ENCODE measurements around the gene ITSN1.

ITSN1 gene

DNA sequence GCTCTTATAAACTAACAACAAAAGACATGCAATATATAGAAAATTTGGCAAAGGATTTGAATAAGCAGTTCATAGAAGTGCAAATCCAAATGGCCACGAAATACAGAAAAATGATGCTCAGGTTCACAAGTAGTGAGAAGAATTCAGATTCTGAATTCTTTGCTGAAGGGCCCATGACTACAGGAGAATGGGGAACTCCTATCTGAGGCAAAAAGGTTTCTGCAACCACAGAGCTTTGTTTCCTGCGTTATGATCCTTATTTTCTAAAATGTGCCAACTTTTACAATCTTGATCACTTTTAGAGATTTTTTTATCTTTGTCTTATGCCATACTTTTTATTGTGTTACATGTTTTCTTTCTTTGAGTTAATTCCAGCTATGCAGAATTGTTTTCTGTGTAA, 91.3 kb downstream of the ITSN1 start:
- DNase-seq = peak; percentile 41 to 45

DNA sequence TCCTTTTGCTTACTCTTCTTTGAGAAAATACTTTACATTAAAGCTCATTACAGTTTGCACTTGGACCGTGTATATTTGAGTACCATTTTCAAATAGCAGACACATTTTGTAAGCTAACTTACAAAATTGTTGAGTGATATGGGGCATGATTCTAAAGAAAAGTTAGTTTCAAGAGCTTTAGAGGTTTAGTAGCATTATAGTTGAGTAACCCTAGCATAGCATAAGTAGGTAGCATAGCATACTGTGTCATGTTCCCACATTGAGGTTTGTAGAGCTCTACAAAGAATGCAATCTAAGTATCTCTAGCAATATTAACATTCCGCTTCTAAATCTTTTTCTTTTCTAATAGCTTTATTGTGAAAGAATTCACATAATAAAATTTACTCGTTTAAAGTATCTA, 92.0 kb downstream of the ITSN1 start:
- DNase-seq = no peak

DNA sequence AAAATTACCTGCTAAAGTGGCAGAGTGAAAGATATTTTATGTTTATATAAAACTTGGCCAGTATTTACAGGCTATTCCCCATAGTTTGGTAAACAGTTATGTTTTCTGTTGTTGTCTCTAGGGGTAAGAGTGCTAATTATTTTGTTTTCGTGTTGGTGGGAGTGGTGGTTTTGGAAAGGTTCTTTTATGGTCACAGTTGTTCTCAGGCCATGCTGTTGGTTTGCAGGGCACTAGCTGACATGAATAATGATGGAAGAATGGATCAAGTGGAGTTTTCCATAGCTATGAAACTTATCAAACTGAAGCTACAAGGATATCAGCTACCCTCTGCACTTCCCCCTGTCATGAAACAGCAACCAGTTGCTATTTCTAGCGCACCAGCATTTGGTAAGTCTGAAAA, 92.5 kb downstream of the ITSN1 start:
- DNase-seq = no peak

DNA sequence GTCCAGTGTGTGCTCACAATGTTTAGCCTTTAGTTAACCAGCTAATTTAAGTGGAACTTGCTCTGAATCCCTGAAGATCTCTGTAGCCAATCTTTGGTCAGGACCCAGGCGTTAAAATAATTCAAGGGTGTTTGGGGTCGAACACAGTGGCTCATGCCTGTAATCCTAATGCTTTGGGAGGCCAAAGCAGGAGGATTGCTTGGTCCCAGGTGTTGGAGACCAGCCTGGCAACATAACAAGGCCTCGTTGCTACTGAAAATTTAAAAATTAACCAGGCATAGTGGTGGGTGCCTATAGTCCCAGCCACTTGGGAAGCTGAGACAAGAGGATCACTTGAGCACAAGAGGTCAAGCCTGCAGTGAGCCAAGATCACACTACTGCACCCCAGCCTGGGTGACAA, 94.3 kb downstream of the ITSN1 start:
- DNase-seq = no peak

DNA sequence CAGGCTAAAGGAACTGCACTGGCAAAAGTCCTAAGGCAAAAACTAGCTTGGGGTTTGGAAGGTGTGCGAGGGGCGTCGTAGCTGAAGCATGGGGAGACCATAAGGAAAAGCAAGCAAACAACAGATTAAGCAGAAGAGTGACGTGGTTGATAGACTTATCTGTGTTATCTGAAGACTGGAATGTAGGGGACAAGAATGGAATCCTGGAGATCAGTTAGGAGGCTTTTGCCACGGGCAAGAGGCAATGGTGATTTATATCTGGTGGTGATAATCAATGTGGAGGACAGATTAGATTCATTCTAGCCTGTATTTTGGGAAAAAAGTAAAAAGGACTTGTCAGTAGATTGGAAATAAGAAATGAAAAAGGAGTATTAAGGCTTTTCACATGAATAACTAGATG, 97.4 kb downstream of the ITSN1 start:
- no peak for DNase-seq

DNA sequence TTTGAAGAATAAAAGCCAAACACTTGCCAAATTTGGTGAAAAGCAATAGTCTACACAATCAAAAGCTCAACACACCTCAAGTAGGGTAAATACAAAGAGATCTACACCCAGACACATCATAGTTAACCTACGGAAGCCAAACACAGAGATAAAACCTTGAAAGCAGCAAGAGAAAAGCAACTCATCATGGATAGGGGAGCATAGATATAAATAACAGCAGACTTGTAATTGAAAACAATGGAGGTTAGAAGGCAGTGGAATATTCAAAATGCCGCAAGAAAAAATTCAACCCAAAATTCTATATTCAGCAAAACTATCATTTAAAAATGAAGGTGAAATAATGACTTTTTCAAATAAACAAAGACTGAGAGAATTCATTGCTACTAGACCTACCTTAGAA, 105.1 kb downstream of the ITSN1 start:
- DNase-seq = peak in 1 of 2 experiments; percentile 12

DNA sequence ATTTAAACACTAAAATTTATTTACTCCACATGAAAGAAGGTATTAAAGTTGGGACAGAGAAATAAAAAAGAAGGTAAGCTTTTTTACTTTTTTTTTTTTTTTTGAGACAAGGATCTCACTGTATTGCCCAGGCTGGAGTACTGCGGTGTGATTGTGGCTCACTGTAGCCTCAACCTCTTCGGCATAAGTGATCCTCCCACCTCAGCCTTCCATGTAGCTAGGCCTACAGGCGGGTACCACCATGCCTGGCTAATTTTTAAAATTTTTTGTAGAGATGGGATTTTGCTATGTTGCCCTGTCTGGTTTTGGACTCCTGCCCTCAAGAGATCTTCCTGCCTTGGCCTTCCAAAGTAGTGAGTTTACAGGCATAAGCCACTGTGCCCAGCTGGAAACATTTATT, 106.6 kb downstream of the ITSN1 start:
- no peak for DNase-seq

DNA sequence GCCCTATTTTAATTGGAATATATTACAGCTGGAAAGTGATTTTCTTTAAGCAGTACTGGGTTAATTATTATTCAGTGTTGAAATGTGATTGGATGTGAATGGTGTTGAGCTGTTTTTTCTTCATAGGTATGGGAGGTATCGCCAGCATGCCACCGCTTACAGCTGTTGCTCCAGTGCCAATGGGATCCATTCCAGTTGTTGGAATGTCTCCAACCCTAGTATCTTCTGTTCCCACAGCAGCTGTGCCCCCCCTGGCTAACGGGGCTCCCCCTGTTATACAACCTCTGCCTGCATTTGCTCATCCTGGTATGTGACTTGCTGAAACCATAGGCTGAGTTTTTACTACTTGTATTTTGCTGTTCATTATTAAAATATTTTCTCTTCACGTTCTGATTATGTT, 107.7 kb downstream of the ITSN1 start:
- DNase-seq = no peak

DNA sequence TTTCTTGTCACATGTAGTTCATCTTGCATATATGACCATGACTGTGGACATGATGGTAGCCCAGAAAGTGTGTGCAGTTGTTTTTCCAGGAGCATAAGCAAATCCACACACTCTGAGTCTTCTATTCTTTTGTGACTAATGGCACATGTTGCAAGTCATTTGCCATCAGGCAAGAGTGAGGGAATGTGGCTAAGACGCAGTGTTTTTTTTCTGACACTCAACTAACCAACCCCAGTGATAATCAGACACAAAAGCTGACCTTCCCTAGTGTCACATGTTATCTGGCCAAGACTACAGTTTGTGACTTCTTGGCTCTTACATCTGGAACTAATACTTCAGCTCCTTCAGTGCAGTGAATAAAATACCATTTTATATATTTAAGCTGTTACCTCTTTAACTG, 108.8 kb downstream of the ITSN1 start:
- DNase-seq = no peak

DNA sequence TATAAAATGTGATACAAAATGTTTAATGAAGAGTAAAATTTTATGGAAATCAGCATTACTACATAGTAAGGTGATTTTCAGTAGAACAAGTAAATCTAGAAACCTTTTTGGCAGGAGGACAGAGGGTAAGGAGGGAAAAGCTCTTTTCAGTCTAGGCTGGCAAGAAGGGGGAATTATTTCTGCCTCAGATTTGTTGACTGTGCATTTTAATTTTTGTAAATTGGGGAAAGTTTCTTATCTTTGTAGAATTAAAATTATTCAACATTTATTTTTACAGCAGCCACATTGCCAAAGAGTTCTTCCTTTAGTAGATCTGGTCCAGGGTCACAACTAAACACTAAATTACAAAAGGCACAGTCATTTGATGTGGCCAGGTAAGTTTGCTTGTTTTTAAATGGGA, 109.2 kb downstream of the ITSN1 start:
- no peak for DNase-seq

DNA sequence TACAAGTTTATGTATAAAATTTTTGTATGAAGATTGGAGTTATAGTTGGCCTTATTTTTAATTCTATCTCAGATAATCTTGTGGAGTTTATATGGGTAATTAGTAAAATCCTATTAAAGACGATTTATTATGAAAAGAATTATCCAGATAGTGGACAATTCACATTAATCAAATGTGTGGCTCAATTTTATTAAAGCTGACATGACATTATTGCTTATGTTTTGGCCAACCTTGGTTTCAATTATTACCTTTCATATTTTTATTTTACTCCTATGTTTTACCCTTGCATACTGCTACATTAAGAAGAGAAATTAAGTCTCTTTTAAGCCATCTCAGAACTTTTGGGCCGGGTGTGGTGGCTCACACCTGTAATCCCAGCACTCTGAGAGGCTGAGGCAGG, 110.0 kb downstream of the ITSN1 start:
- DNase-seq = no peak

DNA sequence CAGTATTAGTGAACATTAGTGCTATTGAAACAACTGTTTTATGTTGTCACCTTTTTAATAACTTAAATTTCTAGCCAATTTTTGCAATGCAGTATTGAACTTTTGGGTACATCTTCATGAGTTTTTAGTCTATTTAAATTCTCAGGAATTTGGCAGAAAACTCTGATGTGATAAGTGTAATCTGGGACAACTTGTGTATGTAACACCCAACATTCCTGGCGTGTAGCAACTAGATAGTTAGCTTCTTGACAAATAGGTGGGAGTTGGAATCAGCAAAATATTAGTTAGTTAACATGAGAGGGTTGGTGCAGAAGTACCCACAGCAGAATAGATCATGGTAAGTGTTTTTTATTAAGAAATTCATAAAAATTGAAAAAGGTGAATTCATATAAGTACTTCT, 111.6 kb downstream of the ITSN1 start:
- no peak for DNase-seq

DNA sequence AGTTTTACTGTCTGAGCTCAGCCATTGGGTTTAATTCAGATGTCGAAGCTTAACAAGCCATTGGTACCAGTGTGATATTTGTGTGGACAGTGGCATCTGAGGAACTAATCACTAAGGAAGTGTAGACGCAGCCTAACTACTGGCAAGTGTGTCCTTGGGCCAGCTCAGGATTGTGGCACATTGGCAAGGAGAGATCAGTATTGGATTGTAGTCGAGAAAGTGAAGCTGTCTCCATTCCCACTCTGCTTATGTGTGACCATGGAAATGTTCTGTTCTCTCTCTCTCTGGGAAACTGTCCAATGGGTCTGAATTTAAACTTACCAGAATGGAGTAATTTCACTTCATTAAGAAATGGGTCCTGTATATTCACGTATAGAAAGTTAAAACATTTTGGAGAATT, 112.2 kb downstream of the ITSN1 start:
- no peak for DNase-seq

DNA sequence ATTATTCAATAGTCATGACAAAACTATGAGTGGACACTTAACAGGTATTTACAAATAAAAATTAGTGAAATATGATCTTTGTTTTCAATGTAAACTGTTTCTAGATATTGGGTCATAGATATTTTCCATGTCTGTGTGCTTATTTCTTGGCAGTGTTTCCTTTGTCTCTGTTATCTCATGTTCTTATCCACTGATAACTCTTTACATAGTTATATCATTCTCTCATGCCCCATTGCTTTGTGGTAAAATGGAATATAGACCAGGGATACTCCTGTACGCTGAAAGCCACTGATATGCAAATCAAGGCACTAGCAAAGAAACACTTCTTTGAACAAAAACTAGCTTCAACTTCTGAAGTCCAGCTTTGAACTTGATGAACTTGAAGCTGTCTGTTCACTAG, 113.1 kb downstream of the ITSN1 start:
- DNase-seq = no peak

DNA sequence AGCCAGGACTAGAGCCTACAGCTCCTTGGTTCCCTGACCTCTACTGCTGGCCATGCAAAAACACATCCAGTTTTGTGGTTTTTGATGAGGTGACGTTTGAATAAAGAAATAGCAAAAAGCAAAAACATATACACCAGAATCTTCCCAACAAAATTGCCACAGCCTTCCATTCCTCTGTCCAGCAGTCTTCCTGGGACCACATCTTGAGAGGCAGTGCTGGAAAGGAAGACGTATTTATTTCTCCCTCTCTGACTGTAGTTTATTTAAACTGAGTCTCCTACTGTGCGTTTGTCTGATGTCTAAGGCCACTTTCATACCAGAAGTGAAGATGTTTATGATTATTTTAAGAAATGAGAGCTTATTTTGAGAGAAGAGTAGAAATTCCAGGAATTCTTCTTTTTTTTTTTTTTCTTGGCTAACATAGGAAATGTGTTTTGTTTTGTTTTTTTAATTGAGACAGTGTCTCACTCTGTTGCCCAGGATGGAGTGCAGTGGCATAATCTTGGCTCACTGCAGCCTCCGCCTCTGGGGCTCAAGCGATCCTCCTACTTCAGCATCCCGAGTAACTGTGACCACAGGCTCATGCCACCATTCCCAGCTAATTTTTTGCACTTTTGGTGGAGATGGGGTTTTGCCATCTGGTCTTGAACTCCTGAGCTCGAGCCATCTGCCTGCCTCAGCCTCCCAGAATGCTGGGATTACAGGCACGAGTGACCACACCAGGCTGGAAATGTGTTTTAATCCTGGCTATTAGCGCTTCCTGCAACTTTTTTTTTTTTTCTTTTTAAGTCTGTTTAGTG, 118.5 kb downstream of the ITSN1 start:
- DNase-seq = no peak

DNA sequence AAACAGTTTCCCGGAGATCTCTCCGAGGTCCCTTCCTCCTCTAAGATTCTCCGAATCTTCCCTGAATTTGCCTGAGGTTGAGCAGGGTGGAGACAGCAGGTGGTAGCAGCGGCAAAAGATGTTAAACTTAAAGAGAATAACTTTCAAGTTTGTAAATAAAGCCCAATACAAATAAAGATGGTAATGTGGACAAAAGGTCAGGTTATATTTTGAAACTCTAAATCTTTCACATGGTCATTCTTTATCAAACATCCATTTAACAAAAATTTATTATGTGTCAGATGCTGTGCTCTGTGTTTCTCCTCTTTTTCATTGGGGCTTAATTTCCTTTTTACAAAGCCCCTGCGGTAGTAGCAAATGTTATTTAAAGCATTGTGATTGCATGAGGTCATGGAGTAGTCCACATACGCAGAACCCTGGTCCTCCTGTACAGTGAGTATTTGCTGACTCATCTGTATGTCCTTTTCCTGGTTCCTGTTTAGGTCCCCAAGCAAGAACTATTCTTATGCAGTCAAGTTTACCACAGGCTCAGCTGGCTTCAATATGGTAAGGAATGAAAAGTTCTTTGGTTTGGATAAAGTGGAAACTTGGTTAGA, 119.2 kb downstream of the ITSN1 start:
- peak; percentile 47 to 54 for DNase-seq

DNA sequence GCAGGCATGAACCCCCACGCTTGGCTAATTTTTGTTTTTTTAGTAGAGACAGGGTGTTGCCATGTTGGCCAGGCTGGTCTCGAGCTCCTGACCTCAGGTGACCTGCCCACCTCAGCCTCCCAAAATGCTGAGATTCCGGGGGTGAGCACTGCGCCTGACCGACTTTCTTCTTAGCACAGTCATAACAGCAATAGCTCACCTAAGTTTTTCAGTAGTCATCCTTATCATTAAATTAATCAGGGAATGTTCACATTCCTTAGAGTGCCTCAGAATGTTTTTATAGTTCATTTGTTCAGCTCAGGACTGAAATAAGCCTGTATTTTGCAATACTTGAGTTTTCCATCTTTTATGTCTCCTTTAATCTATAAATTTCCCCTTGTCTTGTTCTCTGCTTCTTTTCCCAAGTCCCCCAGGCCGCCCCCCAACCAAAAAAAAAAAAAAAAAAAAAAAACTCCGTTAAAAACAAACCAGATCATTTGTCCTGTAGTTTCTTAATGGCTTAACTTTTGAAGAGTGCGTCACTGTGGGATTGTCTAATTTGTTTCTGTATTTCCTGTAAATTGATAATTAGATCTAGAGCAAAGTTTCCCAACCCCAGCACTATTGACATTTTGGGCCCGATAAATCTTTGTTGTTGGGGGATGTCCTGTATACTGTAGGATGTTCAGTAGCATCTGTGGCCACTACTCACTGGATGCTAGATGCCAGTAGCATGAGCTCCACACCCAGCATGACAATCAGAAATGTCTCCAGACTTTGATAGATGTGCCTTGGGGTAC, 120.7 kb downstream of the ITSN1 start:
- no peak for DNase-seq

DNA sequence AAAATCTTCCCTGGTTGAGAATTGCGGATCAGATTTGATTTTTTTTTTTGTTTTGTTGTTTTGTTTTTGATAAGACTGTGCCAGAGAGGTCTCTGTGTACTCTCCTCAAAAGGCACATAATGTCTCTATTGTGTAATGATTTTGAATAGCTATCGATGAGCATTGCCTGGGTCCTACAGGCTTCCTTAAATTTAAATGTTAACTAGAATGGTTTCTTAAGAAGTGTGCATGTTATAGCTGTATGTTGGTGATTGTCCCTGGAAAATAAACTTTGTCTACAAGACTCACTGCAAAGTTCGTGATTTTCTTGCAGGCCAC, 121.2 kb downstream of the ITSN1 start:
- DNase-seq = no peak

DNA sequence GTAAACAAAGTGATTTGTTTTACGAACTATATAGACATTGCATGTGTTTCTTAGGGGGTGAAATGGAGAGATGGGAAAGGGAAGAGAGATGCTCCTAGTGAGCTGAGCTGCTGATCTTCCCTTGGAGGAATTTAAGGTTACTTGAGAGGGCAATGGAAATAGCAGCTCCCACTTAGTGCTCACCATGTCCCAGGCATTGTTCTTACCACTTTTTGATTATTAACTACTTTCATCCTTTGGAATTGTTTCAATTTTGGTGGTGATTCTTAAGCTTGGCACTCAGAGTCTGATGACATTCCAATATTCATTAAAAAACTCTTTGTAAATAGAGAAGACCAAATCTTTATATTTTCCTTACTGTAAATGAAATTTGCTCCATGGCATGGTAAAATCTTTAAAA, 124.9 kb downstream of the ITSN1 start:
- DNase-seq = no peak

DNA sequence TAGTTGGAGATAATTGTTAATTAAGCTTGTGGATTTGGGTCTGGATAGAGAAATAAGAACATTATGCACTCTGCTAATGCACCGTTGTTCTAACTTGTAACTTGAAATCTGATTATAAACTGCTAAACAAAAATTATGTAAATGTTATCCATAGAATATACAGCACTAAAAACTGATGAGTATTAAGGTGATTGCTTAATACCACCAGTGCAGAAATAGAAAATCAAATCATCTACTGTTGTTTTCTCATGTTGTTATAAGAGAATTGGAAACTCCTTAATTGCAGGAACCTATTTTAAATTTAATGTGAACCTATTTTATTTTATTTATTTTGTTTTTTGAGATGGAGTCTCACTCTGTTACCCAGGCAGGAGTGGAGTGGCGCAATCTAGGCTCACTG, 125.7 kb downstream of the ITSN1 start:
- no peak for DNase-seq

DNA sequence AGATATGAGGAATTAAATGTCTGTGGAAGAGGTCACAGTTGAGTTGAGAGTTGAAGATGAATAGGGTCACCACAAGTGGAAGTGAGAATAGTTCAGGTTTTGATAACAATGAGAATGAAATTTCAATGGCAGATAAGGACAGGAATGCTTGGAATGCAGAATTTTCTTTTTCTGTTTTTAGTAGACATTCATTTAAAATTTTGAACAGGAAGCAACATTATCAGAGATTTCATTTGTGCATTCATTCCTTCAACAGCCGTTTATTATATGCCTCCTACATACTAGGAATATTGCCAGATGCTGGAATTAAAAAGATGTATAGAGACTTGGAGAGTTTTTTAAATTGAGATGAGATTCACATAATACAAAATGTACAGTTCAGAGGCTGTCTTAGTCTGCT, 126.8 kb downstream of the ITSN1 start:
- no peak for DNase-seq

DNA sequence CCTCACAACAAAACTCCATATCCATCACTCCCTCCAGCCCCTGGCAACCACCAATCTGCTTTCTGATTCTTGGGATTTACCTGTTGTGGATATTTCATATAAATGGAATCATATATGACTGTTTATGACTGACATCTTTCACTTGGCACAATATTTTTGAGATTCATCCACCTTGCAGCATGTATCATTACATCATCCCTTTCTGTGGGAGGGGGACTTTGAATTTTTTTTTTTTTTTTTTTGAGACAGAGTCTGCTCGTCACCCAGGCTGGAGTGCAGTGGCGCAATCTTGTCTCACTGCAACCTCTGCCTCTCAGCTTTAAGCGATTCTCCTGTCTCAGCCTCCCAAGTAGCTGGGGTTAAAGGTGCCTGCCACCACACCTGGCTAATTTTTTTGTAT, 128.2 kb downstream of the ITSN1 start:
- no peak for DNase-seq

DNA sequence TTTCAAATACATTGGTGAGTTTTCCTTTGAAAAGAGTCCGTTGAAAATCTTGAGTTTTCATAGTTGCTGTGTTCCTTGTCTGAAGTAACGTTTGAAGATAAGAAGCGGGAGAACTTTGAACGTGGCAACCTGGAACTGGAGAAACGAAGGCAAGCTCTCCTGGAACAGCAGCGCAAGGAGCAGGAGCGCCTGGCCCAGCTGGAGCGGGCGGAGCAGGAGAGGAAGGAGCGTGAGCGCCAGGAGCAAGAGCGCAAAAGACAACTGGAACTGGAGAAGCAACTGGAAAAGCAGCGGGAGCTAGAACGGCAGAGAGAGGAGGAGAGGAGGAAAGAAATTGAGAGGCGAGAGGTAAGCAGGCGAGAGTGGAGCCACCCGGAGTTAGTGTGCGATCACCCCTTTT, 129.7 kb downstream of the ITSN1 start:
- no peak for DNase-seq

DNA sequence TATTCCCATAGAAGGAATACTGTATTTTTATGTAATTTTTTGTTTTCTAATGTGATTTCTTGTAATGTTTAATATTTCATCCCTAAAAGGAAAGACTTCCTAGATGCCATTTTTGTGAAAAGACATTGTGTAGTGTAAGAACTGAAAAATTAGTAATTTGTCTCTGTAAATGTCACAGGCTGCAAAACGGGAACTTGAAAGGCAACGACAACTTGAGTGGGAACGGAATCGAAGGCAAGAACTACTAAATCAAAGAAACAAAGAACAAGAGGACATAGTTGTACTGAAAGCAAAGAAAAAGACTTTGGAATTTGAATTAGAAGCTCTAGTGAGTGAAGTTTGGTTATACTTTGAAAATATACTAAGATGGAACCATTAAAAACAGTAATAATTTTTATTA, 132.2 kb downstream of the ITSN1 start:
- no peak for DNase-seq

Data from Kasumi-1 (cell line).